Cardiac fibroblast (primary cell): ENCODE results near the gene RAP1GAP2.

Experiments used
- DNase-seq, 2 donors: peaks; one replicate each; pipeline versions ENCODE4 v3.0.0 to v3.0.0-alpha.2; 2010; ENCODE audit warnings: low read depth in 2 of 2
- H3K4me3 ChIP-seq, 2 donors: replicated peaks in 1 of 2; 1 replicate in 1 of 2; 2 replicates in 1 of 2; pipeline ENCODE4 v1.5.1; 2011; ENCODE audit warnings: low read depth in 2 of 2, low read length in 2 of 2, mild to moderate bottlenecking in 2 of 2, moderate library complexity in 1 of 2
- TF ChIP-seq, protein P1 (sequence below): IDR thresholded peaks from one replicate; pipeline ENCODE4 v1.5.1; 2011; ENCODE audit warnings: low read depth, mild to moderate bottlenecking, low read length, inconsistent platforms

The RAP1GAP2 gene

DNA sequence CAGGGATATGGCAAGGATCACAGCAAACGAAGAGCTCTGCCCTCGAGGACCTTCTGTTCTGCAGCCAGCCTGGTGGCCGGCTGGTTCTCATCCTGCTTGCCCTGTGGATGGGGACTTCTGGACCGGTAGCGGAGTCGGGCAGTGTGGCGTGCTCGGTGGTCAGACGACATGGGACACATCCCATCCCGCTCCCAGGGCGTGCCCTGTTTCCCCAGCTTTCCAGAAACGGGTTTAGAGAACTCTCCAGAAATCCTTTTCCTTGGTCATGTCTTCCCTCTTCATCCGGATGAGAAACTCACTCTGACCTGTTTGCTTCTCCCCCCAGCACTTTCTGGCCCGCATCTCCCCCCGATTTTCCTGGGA lies 151.3 kb downstream of the RAP1GAP2 start:
- no peak for DNase-seq
- H3K4me3 ChIP-seq, result no peak overlapping the region
- TF ChIP-seq, protein P1, sequence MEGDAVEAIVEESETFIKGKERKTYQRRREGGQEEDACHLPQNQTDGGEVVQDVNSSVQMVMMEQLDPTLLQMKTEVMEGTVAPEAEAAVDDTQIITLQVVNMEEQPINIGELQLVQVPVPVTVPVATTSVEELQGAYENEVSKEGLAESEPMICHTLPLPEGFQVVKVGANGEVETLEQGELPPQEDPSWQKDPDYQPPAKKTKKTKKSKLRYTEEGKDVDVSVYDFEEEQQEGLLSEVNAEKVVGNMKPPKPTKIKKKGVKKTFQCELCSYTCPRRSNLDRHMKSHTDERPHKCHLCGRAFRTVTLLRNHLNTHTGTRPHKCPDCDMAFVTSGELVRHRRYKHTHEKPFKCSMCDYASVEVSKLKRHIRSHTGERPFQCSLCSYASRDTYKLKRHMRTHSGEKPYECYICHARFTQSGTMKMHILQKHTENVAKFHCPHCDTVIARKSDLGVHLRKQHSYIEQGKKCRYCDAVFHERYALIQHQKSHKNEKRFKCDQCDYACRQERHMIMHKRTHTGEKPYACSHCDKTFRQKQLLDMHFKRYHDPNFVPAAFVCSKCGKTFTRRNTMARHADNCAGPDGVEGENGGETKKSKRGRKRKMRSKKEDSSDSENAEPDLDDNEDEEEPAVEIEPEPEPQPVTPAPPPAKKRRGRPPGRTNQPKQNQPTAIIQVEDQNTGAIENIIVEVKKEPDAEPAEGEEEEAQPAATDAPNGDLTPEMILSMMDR, result no peak

DNA sequence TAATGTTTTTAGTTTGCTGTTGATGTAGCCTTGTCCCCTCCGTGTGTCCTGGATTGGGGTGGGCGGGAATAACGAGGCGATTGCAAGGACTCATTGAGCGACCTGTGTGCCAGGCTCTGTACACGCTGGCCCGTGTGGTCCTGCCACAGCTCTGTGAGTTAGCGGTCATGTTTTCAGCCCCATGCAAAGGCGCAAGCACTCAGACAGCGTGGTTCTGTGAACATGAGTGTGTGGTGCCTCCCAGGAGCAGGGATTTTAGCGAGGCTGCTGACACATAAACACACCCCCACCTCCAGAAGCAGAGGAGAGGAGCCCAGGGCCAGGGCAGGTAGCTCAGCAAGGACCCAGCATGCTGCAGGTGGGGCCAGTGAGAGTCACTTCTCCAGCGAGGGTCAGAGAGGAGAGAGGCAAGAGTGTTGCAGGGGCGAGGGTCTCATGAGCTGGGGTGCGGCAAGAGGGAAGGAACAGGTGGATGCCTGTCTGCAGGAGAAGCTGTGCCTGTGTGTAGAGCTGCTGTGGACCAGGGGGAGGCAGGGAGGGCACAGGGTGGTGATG lies 151.8 kb downstream of the RAP1GAP2 start:
- TF ChIP-seq, protein P1, result no peak
- no peak overlapping the region for H3K4me3 ChIP-seq
- DNase-seq, result no peak

DNA sequence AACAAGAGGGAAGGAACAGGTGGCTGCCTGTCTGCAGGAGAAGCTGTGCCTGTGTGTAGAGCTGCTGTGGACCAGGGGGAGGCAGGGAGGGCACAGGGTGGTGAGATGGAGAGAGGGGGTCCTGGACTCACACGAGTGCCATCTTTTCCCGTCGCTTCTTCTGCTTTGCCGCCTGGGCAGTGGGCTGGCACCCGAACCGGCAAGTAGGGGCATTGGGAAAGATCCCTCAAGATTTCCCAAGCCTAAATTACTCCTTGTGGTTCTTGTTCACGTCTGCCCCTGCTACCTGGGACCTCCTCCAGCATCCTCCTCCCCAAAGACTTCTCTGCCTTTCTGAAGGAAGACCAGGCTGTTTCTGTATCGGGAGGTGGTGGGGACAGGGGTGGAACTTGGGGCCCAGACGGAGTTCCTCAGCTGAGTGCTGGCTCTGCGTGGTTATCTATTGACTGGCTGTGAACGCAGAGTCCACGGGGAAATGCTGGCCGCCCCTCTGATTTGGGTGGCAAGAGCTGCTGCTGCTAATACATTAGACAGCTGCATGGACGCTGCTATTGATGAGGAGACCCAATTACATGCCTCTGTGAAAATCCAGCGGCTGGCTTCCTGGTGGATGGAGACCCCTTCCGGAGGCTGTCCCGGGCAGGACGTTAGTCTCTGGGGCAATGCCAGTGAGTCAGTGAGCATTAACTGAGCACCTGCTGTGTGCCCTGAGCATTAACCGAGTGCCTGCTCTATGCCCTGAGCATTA lies 152.7 kb downstream of the RAP1GAP2 start:
- DNase-seq, result no peak
- no peak overlapping the region for H3K4me3 ChIP-seq
- TF ChIP-seq, protein P1, result no peak

DNA sequence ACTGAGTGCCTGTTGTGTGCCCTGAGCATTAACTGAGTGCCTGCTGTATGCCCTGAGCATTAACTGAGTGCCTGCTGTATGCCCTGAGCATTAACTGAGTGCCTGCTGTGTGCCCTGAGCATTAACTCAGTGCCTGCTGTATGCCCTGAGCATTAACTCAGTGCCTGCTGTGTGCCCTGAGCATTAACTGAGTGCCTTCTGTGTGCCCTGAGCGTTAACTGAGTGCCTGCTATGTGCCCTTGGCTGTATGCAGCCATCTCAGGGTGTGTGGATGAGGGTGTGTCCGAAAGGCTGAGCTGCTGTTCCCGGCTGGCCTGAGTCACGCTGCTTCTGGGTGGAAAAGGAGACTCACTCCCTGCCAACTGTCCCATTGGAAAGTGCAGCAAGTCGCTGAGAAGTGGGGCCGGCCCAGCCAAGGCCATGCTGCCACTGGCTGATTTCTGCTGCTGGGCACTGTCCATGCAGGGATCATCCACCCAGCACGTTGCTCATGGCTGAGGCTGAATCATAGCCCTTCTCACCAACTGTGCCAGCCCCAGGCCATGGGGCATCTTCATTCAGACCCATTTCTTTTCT lies 153.3 kb downstream of the RAP1GAP2 start:
- no peak overlapping the region for H3K4me3 ChIP-seq
- TF ChIP-seq, protein P1, result no peak
- DNase-seq, result peak; percentile 67 to 78

DNA sequence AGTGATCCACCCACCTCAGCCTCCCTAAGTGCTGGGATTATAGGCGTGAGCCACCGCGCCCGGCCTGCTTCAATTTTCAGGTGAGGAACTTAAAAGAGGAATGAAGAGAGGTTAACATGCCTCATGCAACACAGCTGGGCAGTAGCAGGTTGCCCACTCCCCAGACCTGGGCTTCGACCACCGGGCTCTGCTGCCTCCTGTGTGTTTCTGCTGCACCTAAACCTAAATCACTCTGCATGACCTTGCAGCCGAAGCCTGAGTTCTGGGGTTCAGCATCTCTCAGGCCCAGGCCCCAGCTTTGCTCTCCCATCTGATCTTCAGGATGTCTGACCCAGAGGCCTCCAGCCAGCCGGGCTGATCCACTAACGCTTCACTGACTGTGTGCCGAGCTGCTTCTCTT lies 154.6 kb downstream of the RAP1GAP2 start:
- DNase-seq, result no peak
- no peak overlapping the region for H3K4me3 ChIP-seq
- TF ChIP-seq, protein P1, result no peak

DNA sequence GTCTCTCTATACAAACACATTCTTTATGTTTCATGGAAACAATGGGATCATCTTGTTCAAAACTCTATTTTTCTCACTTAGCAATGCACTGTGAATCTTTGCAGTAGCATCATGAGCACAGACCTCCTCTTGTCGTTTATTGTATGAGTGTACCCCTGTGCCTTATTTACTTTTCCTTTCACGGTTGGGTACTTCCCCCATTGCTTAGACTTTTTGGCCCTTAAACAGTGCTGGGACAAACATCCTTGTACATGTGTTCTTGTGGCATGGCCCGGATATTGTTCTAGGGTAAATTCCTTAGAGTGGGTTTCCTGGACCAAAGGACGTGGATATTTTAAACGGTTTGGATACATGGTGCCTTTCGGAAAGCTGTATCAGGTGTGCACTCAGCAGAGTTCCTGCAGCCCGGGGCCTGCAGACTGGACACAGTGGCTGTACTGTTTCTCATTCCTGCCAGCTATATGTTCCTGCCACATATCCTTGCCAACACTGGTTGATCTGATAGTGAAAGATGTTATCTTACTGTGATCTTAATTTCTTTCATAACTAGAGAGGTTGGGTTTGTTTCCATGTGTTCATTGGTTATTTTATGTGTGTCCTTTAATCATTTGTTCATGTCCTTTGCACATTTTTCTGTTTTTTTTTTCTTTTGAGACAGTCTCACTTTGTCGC lies 156.1 kb downstream of the RAP1GAP2 start:
- TF ChIP-seq, protein P1, result no peak
- DNase-seq, result no peak
- H3K4me3 ChIP-seq, result no peak overlapping the region
